ENCODE results near the gene ABR. TPM values are rescaled to one million over a fixed set of nuclear protein-coding genes. Genes with fewer than 3 reads are reported as not detected.

ABR gene
- total RNA-seq, 1 donor = 156 TPM

DNA sequence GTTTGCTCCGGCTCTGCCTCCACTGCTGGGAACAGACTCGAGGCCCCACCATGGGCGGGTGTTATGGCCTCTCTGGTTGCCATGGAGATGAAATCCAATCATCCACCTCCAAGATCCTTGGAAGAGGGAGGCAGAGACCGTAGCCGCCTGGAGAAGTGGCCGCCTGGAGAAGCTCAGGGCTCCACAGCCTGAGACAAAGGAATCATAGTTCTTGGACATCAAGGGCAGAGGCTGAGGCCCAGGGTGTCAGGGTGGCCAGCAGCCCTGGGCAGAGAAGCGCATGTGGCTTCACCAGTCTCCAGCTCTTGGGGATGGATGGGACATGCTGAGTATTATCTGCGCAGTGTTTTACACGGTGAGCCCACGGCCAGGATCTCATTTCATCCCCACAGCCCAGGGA is 36.2 kb downstream of the ABR start:
- Histone ChIP-seq H3K36me3 (ENCODE audit: insufficient read depth, low read length) (no peaks in the 10 kb centered on the region), H3K79me2 (ENCODE audit: insufficient read depth, low read length) (peaks cover 2% of the 10 kb centered on the region), H3K27ac (ENCODE audit: low read depth, low read length) (no peak overlapping the region), H2AFZ (ENCODE audit: low read length) (no peak overlapping the region), H3K9me3 (ENCODE audit: low read depth, low read length) (no peaks in the 10 kb centered on the region), H3K4me1 (ENCODE audit: insufficient read depth, low read length) (peaks cover 3% of the 10 kb centered on the region), H4K20me1 (ENCODE audit: insufficient read depth, low read length) (peaks cover 25% of the 10 kb centered on the region), H3K4me2 (ENCODE audit: insufficient read depth, low read length) (no peak overlapping the region), H3K4me3 (ENCODE audit: insufficient read depth, low read length) (no peak overlapping the region), H3K27me3 (ENCODE audit: insufficient read depth, low read length) (peaks cover 3% of the 10 kb centered on the region)
- DNase-seq (ENCODE audit: insufficient read length, low spot score, missing footprints) = peak; percentile 79
- no peak for TF ChIP-seq CTCF (IDR thresholded peaks at IDR 0.05; ENCODE audit: extremely low read depth, low read depth, low read length)

GRCh38 chr17:1142561-1142971 is 37.2 kb downstream of the ABR start:
- H3K4me1 ChIP-seq (ENCODE audit: insufficient read depth, low read length) = peaks cover 5% of the 10 kb centered on the region
- H2AFZ ChIP-seq (ENCODE audit: low read length) = no peak overlapping the region
- no peak overlapping the region for H3K27ac ChIP-seq (ENCODE audit: low read depth, low read length)
- H4K20me1 ChIP-seq (ENCODE audit: insufficient read depth, low read length) = peaks cover 18% of the 10 kb centered on the region
- TF ChIP-seq CTCF (IDR thresholded peaks at IDR 0.05; ENCODE audit: extremely low read depth, low read depth, low read length) = no peak
- no peaks in the 10 kb centered on the region for H3K36me3 ChIP-seq (ENCODE audit: insufficient read depth, low read length)
- DNase-seq (ENCODE audit: insufficient read length, low spot score, missing footprints) = peak; percentile 69
- H3K4me2 ChIP-seq (ENCODE audit: insufficient read depth, low read length) = no peak overlapping the region
- H3K79me2 ChIP-seq (ENCODE audit: insufficient read depth, low read length) = peaks cover 2% of the 10 kb centered on the region
- H3K27me3 ChIP-seq (ENCODE audit: insufficient read depth, low read length) = peaks cover 3% of the 10 kb centered on the region
- H3K4me3 ChIP-seq (ENCODE audit: insufficient read depth, low read length) = no peak overlapping the region
- H3K9me3 ChIP-seq (ENCODE audit: low read depth, low read length) = no peaks in the 10 kb centered on the region

DNA sequence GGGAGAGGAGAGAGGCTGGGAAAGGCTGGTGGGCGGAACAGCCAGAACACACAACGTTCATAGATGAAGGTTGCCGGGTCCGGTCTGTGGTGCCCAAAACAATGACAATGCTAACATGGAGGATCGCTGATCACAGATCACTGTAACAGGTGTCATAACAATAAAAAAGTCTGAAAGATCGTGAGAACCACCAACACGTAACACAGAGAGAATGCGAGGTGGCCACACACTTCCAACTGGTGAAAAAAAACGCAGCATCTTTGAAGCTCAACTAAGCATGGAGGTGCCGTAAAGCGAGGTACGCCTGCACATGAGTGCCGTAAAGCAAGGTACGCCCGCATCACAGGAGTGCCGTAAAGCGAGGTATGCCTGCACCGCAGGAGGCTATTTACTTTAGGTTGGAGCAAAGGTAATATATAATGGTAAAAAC is 42.3 kb downstream of the ABR start:
- H3K27ac ChIP-seq (ENCODE audit: low read depth, low read length) = no peak overlapping the region
- H2AFZ ChIP-seq (ENCODE audit: low read length) = no peak overlapping the region
- peaks cover 3% of the 10 kb centered on the region for H3K27me3 ChIP-seq (ENCODE audit: insufficient read depth, low read length)
- peaks cover 2% of the 10 kb centered on the region for H4K20me1 ChIP-seq (ENCODE audit: insufficient read depth, low read length)
- H3K4me3 ChIP-seq (ENCODE audit: insufficient read depth, low read length) = no peak overlapping the region
- H3K4me1 ChIP-seq (ENCODE audit: insufficient read depth, low read length) = peaks cover 5% of the 10 kb centered on the region
- H3K4me2 ChIP-seq (ENCODE audit: insufficient read depth, low read length) = no peak overlapping the region
- TF ChIP-seq CTCF (IDR thresholded peaks at IDR 0.05; ENCODE audit: extremely low read depth, low read depth, low read length) = no peak
- peak; percentile 78 for DNase-seq (ENCODE audit: insufficient read length, low spot score, missing footprints)
- H3K79me2 ChIP-seq (ENCODE audit: insufficient read depth, low read length) = no peaks in the 10 kb centered on the region
- no peaks in the 10 kb centered on the region for H3K36me3 ChIP-seq (ENCODE audit: insufficient read depth, low read length)
- H3K9me3 ChIP-seq (ENCODE audit: low read depth, low read length) = no peaks in the 10 kb centered on the region

- Histone ChIP-seq H3K4me1 (ENCODE audit: insufficient read depth, low read length) (peaks cover 5% of the 10 kb centered on the region), H3K36me3 (ENCODE audit: insufficient read depth, low read length) (no peaks in the 10 kb centered on the region), H3K27me3 (ENCODE audit: insufficient read depth, low read length) (peaks cover 3% of the 10 kb centered on the region), H4K20me1 (ENCODE audit: insufficient read depth, low read length) (peaks cover 2% of the 10 kb centered on the region), H2AFZ (ENCODE audit: low read length) (no peak overlapping the region), H3K4me3 (ENCODE audit: insufficient read depth, low read length) (no peak overlapping the region), H3K79me2 (ENCODE audit: insufficient read depth, low read length) (no peaks in the 10 kb centered on the region), H3K4me2 (ENCODE audit: insufficient read depth, low read length) (no peak overlapping the region), H3K9me3 (ENCODE audit: low read depth, low read length) (no peaks in the 10 kb centered on the region), H3K27ac (ENCODE audit: low read depth, low read length) (no peak overlapping the region)
- no peak for TF ChIP-seq CTCF (IDR thresholded peaks at IDR 0.05; ENCODE audit: extremely low read depth, low read depth, low read length)
- DNase-seq (ENCODE audit: insufficient read length, low spot score, missing footprints) = peak; percentile 17
Measured at GRCh38 chr17:1136748-1137147, 43.0 kb downstream of the ABR start.
